ENCODE data around the gene MAPK14.

MAPK14 gene

DNA sequence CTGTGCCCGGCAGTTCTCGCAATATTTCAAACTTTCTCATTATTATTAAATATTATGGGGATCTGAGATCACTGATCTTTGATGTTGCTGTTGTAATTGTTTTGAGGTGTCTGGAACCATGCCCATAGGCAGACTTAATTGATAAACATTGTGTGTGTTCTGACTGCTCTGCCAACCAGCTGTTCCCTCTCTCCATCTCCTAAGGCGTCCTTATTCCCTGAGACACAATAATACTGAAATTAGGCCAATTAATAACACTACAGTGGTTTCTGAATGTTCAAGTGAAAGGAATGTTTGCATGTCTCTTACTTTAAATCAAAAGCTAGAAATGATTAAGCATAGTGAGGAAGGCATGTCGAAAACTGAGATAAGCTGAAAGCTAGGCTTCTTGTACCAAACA is 7.6 kb downstream of the MAPK14 start:
- DNase-seq (ENCODE audit: low read depth in 2 of 3, low spot score in 1 of 3), result no peak

DNA sequence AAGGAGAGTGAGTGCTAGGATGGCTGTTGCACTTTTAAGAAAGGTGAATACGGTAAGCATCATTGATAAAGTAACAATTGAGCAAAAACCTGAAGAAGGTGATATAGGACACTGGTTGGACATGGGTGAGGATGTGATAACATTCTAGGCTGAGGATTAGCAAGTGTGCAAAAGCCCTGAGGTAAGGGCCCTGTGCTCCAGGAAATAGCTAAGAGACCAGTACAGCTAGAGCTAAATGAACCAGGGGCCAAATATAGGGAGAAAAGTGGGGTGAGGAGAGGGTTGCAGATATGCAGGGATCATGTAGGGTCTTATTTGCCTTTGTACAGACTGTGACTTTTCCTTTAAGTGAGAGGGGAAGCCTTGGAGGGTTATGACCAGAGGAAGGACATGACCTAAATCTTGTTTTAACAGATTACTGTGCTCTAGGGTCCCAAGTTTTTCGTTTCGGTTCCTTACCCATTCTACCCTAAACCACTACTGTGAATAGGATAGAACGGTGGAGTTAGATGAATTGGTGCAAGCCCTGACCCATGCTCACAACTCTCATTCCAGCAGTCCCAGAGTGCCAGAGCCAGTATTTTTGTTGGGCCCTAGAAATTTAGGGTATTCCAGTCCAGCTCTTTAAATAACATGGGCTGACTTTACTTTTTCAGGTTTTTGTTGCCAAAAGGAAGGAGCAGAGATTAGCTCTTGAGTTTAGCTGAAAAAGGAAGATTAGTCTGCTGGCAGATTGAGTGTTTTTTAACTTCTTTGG is 10.7 kb downstream of the MAPK14 start:
- no peak for DNase-seq (ENCODE audit: low read depth in 2 of 3, low spot score in 1 of 3)

DNA sequence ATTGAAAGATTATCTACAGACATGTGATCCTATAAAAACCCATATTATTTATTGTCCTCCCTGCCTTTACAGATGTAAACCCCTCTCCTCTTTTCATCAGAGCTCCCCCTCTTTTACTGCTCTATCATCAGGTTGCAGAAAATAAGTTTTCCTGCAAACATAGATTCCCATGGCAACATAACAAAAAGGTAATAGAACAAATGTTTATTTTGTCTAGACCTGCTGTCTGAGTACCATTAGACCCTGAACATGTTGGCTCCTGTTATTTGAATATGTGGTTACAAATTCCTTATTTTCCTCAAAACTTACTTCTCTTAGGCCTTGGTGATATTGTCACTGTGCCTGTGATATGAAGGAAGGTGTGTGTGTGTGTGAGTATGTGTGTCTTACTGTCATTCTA is 11.5 kb downstream of the MAPK14 start:
- no peak for DNase-seq (ENCODE audit: low read depth in 2 of 3, low spot score in 1 of 3)

DNA sequence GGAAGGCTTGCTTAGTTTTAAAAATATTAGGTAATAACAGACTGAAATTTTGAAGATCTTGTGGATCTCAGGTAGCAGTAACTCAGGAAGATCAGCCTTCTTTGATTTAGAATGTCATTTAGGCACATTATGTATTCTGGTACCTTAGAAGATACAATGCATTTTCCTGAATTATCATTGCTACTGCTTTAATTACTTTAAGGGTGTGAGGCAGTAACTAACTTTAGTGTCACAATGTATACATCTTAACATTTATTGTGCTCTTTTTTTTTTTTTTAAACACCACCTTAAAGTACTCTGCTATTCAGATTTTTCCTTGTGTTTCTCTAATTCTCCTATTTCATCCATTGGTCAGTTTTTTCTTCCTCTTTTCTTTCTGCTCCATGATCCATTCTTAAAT is 13.3 kb downstream of the MAPK14 start:
- no peak for DNase-seq (ENCODE audit: low read depth in 2 of 3, low spot score in 1 of 3)

DNA sequence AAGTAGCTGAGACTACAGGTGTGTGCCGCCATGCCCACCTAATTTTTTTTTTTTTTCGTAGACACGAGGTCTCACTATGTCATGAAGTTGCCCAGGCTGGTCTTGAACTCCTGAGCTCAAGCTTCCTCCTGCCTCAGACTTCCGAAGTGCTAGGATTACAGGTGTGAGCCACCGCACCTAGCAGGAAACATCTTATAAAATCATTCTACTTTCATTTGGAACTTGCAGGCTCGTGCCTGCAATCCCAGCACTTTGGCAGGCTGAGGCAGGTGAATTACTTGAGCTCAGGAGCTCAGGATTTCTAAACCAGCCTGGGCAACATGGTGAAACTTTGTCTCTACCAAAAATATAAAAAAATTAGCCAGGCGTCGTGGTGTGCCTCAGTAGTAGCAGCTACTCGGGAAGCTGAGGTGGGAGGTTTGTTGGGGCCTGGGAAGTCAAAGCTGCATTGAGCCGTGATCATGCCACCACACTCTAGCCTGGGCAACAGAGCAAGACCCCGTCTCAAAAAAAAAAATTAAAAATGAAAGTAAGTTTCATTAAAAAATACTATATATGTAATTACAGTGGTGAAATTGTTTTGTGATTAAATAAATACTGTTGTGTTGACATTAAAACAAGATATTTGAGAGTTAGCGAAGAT is 15.1 kb downstream of the MAPK14 start:
- no peak for DNase-seq (ENCODE audit: low read depth in 2 of 3, low spot score in 1 of 3)

DNA sequence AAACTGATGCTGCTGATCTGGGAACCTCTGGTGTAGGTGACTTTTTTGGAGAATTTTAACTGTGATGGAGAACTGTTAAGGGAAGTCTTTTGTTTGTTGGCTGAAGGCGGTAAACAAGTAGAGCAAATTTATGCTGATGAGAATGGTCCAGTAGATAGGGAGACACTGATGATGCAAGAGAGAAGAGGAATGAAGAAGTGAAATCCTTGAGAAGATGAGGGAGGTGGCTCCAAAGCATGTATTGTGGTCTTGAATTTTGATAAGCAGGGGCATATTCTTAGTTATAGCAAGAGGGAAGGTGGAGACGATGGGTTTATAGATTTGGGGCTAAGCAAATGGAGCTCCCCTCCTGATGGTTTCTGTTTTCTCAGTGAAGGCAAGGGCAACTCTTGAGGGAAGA is 22.0 kb downstream of the MAPK14 start:
- DNase-seq (ENCODE audit: low read depth in 2 of 3, low spot score in 1 of 3), result no peak

DNA sequence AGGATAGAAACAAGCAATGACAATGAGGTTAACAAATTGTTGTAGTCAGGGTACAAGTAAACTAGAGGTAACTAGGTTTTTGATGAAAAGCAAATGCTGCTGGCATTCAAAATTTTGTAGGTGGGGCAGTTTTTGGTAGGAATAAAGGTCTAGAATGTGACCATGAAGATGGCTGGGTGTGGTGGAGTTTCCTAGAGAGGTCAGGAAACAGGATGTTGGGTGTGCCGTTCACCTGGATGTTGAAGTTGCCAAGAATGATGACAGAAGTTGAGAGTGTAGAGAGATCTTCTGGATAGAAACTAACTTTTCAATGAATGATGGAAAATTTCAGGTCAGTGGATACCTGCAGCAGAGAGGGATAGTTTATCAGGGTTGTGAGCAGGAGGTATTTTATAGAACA is 22.7 kb downstream of the MAPK14 start:
- DNase-seq (ENCODE audit: low read depth in 2 of 3, low spot score in 1 of 3), result no peak

DNA sequence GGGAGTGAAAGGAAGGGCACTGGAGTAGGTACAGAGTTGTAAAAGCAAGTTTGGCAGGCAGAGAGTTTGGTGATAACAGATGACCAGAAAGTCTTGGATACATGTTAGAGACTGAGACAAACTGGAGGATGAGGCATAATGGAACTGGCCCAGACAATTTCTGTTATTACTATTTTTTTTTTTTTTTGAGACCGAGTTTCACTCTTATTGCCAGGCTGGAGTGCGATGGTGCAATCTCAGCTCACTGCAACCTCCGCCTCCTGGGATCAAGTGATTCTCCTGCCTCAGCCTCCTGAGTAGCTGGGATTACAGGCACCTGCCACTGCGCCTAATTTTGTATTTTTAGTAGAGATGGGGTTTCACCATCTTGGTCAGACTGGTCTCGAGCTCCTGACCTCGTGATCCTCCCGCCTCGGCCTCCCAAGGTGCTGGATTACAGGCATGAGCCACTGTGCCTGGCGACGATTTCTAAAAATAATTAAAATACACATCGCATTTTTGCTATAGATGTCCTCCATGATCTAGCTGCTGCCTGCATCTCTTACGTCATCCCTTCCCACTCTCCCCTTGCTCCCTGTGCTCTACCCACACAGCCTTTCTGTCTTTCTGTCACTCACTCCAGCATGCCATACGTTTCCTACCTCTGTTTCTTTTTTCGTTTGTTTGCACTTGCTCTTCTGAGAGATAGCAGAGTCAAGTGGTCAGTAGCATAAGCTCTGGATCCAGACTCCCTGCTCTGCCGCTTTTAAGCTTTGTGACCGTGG is 23.5 kb downstream of the MAPK14 start:
- no peak for DNase-seq (ENCODE audit: low read depth in 2 of 3, low spot score in 1 of 3)

DNA sequence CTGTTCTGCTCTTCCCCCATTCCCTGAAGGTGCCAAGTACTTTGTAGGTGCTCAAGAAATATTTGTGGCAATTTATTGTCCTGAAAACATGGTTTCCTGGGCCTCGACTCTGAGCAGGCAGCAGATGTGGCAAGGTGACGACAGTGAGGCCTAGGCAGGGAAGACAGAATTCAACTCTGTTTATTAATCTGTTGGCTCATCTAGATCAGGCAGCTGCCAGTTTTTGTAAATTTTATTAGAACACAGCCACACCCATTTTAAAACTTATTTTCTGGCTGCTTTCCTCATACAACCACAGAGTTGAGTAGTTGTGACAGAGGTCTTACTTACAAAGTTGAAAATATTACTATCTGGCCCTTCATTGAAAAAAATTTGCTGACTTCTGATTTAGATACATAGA is 24.5 kb downstream of the MAPK14 start:
- DNase-seq (ENCODE audit: low read depth in 2 of 3, low spot score in 1 of 3), result no peak

DNA sequence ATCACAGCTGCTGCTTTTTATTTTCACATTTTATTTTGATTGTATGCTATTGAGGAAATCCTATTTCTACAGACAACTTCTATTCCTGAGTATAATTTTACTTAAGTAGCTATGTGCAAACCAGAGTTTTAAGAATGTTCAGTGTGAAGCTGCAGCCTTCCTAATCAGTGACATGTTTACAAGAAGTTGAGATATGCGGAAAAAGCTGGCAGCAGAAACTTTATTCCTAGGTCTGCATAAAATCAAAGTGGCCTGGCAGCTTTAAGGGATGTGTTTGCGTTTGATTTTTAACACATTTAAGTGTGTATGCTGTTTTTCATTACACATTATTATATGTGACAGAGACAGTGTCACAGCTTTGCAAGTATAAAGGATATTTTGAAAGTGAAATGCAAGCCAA is 26.3 kb downstream of the MAPK14 start:
- DNase-seq (ENCODE audit: low read depth in 2 of 3, low spot score in 1 of 3), result no peak

DNA sequence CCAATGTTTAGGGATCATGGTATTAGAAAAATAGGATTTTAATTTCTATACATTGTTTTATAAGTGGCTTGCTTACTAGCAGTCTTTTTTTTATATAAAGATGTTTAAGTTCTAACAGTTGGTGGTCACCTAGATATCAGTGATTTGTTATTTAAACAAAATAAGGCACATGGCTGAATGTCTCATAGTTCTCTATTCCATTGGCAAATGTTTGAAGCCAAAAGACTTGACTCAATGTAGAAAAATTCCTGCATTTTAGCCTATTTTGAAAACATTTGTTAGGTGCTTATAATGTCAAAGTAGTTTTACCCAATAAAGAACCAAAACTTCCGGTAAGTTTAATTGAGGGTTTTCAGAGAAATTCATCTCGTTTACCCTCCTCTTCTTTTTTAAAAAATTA is 26.8 kb downstream of the MAPK14 start:
- no peak for DNase-seq (ENCODE audit: low read depth in 2 of 3, low spot score in 1 of 3)

DNA sequence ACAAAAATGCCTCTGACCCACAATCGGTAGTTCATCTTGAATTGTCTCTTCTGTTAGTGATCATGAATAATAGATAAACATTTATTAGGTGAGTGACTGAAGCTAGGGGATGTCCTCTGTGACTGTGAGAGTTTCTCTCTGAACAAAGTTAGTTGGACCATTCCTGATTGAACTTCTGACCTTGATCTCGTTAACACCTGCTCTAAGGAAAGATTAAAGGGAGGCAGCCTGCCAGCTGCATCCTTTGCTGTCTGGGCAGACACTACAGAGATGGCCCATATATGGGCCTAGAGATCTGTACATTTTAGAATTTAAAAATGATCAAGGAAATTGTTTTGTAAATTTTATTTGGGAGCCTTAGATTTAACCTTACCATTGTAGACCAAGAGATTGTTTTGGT is 27.3 kb downstream of the MAPK14 start:
- no peak for DNase-seq (ENCODE audit: low read depth in 2 of 3, low spot score in 1 of 3)

DNA sequence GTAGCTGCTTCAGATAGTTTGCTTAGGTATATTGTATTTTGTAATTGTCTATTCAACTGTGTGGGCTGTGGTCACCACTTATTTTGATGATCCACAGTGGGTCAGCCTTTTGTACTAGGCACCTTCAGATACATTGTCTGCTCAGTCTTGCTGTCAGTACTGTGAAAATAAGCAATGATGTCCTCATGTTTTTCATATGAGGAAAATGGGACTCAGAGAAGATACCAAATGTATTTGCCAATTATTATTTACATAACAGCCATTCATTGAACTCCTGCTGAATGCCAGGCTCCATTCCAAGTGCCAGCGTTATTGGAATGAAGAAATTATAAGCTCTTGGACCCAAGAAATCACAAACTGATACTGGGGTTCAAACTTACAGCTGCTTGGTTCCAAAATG is 28.6 kb downstream of the MAPK14 start:
- DNase-seq (ENCODE audit: low read depth in 2 of 3, low spot score in 1 of 3), result no peak

DNA sequence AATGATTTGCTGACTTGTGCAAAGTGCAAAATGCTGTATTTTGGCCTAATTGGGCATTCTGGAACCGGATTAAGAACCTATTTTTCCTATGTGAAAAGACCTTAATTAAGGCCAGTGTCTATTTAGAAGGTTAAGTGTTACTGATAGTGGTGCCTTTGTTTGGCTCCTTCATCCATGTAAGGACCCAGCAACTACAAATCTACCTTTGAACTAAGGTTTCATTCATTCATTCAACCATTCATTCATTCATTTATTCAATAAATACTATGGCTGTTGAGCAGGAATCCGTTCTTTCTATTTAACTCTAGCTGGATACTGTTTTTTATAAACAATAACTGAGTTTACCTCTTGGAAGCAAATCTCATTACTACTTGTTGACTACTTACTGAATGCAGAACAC is 33.6 kb downstream of the MAPK14 start:
- no peak for DNase-seq (ENCODE audit: low read depth in 2 of 3, low spot score in 1 of 3)

DNA sequence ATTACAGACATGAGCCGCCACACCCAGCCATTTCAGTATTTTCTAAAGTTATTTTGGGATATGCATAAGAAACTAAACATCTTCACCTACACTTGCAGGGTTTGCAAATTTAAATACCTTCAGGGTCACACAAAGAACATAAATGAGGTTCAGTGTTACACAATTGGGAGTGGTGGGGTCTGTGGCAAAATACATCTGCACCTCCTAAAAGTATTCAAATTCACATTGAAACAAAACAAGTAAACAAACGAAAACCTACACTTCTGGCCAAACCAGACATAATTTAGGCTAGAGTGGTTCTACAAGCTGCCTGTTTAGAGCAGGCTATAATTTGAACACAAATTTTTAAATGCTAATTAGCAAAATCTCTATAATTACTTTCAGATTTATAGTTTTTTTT is 34.6 kb downstream of the MAPK14 start:
- DNase-seq (ENCODE audit: low read depth in 2 of 3, low spot score in 1 of 3), result no peak

DNA sequence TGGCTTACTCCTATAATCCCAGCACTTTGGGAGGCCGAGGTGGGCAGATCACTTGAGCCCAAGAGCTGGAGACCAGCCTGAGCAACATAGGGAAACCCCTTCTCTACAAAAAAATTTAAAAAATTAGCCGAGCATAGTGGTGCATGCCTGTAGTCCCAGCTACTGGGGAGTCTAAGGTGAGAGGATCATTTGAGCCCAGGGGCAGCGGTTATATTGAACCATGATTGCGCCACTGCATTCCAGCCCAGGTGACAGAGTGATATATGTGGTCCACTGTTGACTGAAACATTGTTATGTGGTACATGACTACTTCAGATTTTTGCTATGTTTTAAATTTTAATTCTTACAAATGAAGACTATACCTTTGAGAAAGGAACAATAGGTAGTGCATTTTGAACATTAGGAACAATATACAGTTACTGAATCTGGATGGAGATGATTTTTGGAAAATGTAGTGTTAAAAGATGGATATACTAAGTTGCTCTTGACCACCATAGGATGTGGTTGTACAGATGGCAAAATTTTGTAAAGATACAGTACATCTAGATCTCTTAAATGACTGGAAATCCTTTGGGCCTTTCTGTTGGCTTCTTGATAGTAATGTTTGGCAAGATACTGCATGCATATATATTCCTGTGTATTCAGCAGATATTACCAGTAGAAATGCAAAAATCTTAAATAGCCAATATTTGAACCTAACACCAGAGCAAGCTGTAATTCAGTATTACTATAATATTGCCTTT is 35.9 kb downstream of the MAPK14 start:
- DNase-seq (ENCODE audit: low read depth in 2 of 3, low spot score in 1 of 3), result no peak

DNA sequence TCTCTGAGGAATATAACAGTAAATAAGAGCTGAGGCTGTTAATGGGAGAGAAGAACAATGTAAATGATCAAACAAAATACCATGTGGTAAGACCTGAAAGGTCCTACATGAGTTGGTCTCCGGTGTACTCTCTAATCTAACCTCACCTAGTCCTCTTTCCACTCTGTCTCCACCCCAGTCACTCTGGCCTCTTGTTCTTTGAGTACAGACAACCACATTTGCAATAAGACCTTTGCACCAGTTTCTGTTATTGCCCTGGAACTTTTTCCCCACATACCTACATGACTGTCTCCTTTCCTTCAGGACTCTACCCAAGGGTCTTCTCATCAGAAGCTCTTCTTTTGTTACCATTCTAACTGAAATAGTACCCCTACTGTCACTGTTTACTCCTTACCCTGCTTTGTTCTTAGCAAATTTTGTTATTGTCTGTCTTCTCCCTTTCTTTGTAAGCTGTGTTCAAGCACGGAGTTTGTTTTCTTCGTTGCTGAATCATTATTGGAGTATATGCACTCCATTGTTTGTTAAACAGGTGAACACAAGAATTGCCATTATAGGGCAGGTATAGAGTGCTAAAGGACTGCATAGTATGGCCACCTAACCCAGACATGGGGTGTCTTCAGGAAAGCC is 37.3 kb downstream of the MAPK14 start:
- no peak for DNase-seq (ENCODE audit: low read depth in 2 of 3, low spot score in 1 of 3)

DNA sequence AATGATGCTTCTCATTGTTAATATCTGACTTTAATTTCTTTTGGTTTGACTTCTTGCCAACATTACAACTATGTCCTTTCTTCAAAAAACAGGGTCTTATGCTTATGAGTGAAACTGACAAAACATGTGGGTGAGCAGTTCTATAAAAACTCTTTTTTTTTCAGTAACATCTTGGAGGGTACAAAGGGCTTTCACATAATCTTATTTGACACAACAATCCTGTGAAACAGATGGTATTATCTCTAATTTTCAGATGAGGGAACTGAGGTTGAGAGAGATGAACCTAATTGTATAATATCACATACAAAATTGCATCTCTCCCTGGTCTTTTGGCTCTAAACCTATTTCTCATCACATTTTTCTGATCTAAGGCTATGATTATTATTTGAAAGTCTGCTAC is 38.3 kb downstream of the MAPK14 start:
- DNase-seq (ENCODE audit: low read depth in 2 of 3, low spot score in 1 of 3), result no peak

DNA sequence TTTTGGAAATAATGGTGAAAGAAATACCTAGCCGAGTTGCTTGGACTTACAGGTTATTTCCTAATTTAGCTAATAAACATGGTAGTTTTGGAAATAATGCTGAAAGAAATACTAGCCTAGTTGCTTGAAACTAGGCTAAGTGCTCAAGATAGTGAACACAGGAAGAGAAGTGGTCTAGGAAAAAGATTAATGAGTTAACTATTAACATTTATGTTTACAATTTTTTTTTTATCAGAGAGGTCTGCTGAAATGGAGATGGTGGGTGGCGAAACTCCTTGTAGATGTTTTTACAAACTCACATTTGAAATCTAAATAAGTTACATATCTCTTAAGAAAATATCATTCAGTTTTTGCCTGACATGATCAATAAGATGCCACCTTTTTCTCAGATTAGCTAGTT is 39.2 kb downstream of the MAPK14 start:
- no peak for DNase-seq (ENCODE audit: low read depth in 2 of 3, low spot score in 1 of 3)

DNA sequence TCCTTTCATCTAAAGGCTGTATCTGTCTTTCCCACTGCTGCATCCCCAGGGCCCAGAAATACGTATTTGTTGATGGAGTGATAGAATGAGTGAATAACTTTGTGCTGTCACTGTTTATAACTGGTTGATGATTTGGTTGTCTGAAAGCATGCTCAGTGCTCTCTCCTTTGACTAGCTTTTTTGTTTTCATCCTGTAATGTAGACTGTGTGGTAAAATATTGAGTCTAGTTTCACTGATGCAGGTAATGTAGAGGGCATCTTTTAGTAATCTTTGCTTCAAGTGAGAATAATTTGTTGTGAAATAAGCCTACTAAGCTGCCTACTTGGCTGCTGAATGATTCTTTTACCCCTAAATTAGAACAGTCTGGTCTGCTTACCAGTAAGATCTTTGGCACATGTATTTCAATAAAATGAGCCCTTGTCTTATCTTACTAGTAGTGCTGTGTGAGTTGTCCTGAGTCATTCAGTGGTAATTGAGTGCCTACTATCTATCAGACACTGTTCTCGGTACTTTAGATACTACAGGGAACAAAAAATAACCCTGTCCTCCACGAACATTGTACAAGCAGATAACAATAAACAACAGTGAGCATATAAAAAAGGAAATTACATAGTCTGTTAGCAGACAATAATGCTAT is 39.9 kb downstream of the MAPK14 start:
- no peak for DNase-seq (ENCODE audit: low read depth in 2 of 3, low spot score in 1 of 3)

DNA sequence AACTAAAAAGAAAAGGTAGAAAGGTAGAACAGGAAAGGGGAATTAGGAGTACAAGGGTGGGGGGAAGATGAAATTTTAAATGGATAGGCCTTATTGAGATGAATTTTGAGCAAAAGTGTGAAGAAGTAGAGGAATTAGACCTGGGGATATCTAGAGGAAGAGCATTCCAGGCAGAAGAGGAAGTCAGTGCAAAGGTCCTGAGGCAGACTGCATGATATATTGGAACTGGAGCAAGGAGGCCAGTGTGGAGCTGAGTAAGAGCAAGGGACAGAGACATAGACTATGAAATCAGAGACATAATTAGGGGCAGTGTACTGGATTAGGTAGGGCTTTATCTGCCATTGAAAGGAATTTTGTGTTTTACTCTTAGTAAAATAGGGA is 40.4 kb downstream of the MAPK14 start:
- DNase-seq (ENCODE audit: low read depth in 2 of 3, low spot score in 1 of 3), result no peak
